Measurements from ENCODE around the gene EFCAB12. TPM values are rescaled to one million over a fixed set of nuclear protein-coding genes. Genes with fewer than 3 reads are reported as not detected.

Gene EFCAB12
- total and polyA plus RNA-seq, 2 of the 4 experiments (the other 2 are of a cell fraction): under 0.01 to 0.17 TPM

DNA sequence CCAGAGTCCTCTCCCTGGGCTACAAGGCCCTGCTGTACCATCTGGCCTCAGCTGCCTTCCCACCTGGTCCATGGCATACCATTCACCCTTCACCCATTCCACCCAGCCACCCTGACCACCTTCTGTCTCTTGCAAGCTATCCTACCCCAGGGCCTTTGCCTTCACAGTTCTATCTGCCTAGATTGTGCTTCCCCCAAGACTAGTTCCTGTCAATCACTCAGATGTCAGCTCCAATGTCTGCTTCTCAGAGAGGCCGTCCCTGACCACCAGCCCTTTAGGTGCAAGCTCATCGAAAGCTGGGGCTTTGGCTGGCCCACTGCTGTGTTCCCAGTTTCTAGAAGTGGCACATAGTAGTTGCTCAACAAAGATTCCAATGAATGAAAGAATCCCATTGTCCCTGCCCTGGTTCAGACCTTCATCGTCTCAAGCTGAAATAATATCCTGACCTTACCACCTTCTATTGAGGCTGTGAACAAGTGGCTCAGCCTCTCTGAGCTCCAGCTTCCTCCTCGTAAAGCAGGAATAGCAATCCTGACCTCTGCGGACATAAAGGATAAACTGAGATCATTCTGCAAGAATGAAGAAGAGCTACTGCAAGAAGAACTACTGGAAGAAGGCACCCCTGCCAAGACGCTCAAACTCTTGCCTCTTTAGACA, 15.8 kb downstream of the EFCAB12 start:
- Histone ChIP-seq H4K91ac (ENCODE audit: insufficient read depth, low read depth, low read length) (peak overlapping the region; percentile 75), H3K4me2 (ENCODE audit: low read depth, low read length) (peak overlapping the region; percentile 40), H3K27me3 (ENCODE audit: control insufficient read depth, insufficient read depth, low read length) (no peaks in the 10 kb centered on the region), H2AFZ (replicated peaks; ENCODE audit: low read length, poor library complexity) (peak overlapping the region; percentile 37), H4K20me1 (ENCODE audit: insufficient read depth, low read length) (peaks cover 11% of the 10 kb centered on the region), H3K4me3 (ENCODE audit: insufficient read depth, low read depth, low read length) (no peak overlapping the region), H3K79me1 (ENCODE audit: low read depth in 1 of 2, low read length in 2 of 2) (peaks cover 0 to 8% of the 10 kb centered on the region in 2 experiments; a peak in 1 of 4 replicates), H3K4me1 (ENCODE audit: control insufficient read depth, insufficient read depth, low read length) (peaks cover 28% of the 10 kb centered on the region), H3K36me3 (ENCODE audit: control insufficient read depth, insufficient read depth, low read length) (no peaks in the 10 kb centered on the region), H3K9ac (ENCODE audit: low read depth, low read length) (peak overlapping the region; percentile 35), H2BK5ac (ENCODE audit: low read depth, low read length, poor library complexity, severe bottlenecking) (peak overlapping the region; percentile 87), H3K14ac (replicated peaks; ENCODE audit: low read depth, low read length) (peak overlapping the region; percentile 96), H2AK9ac (replicated peaks; ENCODE audit: low read depth, low read length, poor library complexity) (no peak overlapping the region), H3K18ac (ENCODE audit: low read depth, low read length) (peak overlapping the region; percentile 78), H3K27ac (ENCODE audit: insufficient read depth, low read length) (peak overlapping the region; percentile 72), H3K56ac (ENCODE audit: extremely low read depth, insufficient read depth, low read length) (peak overlapping the region; percentile 26; the same call in 1 of the 2 replicates), H3K4ac (ENCODE audit: low read depth, low read length) (peak overlapping the region; percentile 92), H2AK5ac (ENCODE audit: low read depth, low read length) (peak overlapping the region; percentile 99), H2BK120ac (ENCODE audit: low read depth, low read length) (peak overlapping the region; percentile 91), H3K9me1 (ENCODE audit: insufficient read depth, low read length) (peaks cover 34% of the 10 kb centered on the region), H2BK15ac (ENCODE audit: low read depth, low read length) (peak overlapping the region; percentile 11; the same call in 2 of the 3 replicates), H3K23ac (ENCODE audit: low read depth, low read length) (peak overlapping the region; percentile 50), H4K8ac (ENCODE audit: low read depth in 2 of 2, low read length in 2 of 2) (peak overlapping the region; percentile 47 to 81; a peak in 3 of 4 replicates), H3K9me3 (ENCODE audit: control insufficient read depth, insufficient read depth, low read length) (no peaks in the 10 kb centered on the region), H2BK20ac (ENCODE audit: low read depth, low read length) (peak overlapping the region; percentile 68), H4K5ac (ENCODE audit: low read depth, low read length) (peak overlapping the region; percentile 38)
- no TSS peak for BruUV-seq (replicated peaks)
- DNase-seq (peak; percentile 88), ATAC-seq (ENCODE audit: low read depth) (peak; percentile 58)
- in situ Hi-C loops (cut with MboI; ENCODE audit: low sequenced_read_pairs) (no loop called here), intact Hi-C loops (cut with micrococcal nuclease) (no loop called here), dilution Hi-C loops (cut with HindIII; ENCODE audit: low sequenced_read_pairs, unreplicated experiment) (no loop called here)
- POLR2A ChIA-PET (ENCODE audit: unreplicated experiment): no interaction called here
- CTCF ChIA-PET: interaction anchor here (1.1 to 1.4 kb wide), 2 partner anchors 13 to 29 kb away, joined by 3 to 4 read pairs; no protein-coding TSS in a partner anchor
- WGBS, 2 experiments (ENCODE audit: extremely low coverage in 2 of 2, insufficient read length in 1 of 2): 67% methylated on average over 3 of the region's 6 CpGs; no CpG with 5 or more reads in 1 of the 2 experiments
- TF ChIP-seq RCOR1 (IDR thresholded peaks at IDR 0.05; ENCODE audit: insufficient replicate concordance, low read length) (peak; percentile 27), FOS (IDR thresholded peaks at IDR 0.05; ENCODE audit: low read depth, low read length) (no peak), MXI1 (IDR thresholded peaks at IDR 0.05; ENCODE audit: borderline replicate concordance, low read depth, low read length) (no peak), SMC3 (IDR thresholded peaks at IDR 0.05; ENCODE audit: low read depth, low read length) (no peak), MAFK (IDR thresholded peaks at IDR 0.05; ENCODE audit: low read depth, low read length) (no peak)
- TF ChIP-seq, protein P1, sequence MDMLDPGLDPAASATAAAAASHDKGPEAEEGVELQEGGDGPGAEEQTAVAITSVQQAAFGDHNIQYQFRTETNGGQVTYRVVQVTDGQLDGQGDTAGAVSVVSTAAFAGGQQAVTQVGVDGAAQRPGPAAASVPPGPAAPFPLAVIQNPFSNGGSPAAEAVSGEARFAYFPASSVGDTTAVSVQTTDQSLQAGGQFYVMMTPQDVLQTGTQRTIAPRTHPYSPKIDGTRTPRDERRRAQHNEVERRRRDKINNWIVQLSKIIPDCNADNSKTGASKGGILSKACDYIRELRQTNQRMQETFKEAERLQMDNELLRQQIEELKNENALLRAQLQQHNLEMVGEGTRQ (IDR thresholded peaks at IDR 0.05; ENCODE audit: low read depth, low read length): no peak
- TF ChIP-seq, protein P2, sequence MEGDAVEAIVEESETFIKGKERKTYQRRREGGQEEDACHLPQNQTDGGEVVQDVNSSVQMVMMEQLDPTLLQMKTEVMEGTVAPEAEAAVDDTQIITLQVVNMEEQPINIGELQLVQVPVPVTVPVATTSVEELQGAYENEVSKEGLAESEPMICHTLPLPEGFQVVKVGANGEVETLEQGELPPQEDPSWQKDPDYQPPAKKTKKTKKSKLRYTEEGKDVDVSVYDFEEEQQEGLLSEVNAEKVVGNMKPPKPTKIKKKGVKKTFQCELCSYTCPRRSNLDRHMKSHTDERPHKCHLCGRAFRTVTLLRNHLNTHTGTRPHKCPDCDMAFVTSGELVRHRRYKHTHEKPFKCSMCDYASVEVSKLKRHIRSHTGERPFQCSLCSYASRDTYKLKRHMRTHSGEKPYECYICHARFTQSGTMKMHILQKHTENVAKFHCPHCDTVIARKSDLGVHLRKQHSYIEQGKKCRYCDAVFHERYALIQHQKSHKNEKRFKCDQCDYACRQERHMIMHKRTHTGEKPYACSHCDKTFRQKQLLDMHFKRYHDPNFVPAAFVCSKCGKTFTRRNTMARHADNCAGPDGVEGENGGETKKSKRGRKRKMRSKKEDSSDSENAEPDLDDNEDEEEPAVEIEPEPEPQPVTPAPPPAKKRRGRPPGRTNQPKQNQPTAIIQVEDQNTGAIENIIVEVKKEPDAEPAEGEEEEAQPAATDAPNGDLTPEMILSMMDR (conservative IDR thresholded peaks at IDR 0.05; ENCODE audit: low read depth, low read length): no peak
